Caco-2 (cell line): ENCODE results near the gene SCMH1. TPM values are rescaled to one million over a fixed set of nuclear protein-coding genes. Genes with fewer than 3 reads are reported as not detected.

ENCODE experiments used
- BruUV-seq: library from RNA; stranded (reverse); fragments of 400-500 nt; replicated peaks from 2 replicates; lab custom pipeline; 2021; lab: Mats Ljungman, UMichigan
- CTCF ChIA-PET: fragments of 300-600 bp; sonication (Branson Sonifier 250); formaldehyde crosslinking; loops from one replicate; lab custom pipeline; 2022; ENCODE audit warnings: antibody characterized with exemption; lab: Charles Lee
- POLR2A ChIA-PET: fragments of 300-600 bp; sonication (Branson Sonifier 250); formaldehyde crosslinking; loops from one replicate; lab custom pipeline; 2022; ENCODE audit warnings: antibody characterized with exemption; lab: Charles Lee
- DNase-seq, 2 experiments: peaks; one replicate each; pipeline versions ENCODE4 v3.0.0 to v3.0.0-alpha.2; 2020 to 2022
- H3K27me3 ChIP-seq: replicated peaks from 2 replicates; pipeline ENCODE4 v1.6.0; 2011; ENCODE audit warnings: low read length; ENCODE audit not compliant: control insufficient read depth, insufficient read depth
- H3K36me3 ChIP-seq: 2 replicates; pipeline ENCODE4 v1.5.1; 2011; ENCODE audit warnings: low read length; ENCODE audit not compliant: control insufficient read depth, insufficient read depth
- H3K4me1 ChIP-seq: fragments of 250-450 bp; sonication (Bioruptor Pico); 2 replicates; pipeline ENCODE4 v1.5.1; 2020; ENCODE audit warnings: mild to moderate bottlenecking
- H3K4me3 ChIP-seq: 2 replicates; pipeline ENCODE4 v1.5.1; 2011; ENCODE audit warnings: low read depth, mild to moderate bottlenecking, control low read depth, low read length
- H3K9me3 ChIP-seq: fragments of 250-450 bp; sonication (Bioruptor Pico); 2 replicates; pipeline ENCODE4 v1.5.1; 2020; ENCODE audit warnings: mild to moderate bottlenecking, moderate library complexity
- H3K27ac Mint-ChIP-seq: one replicate; pipeline ENCODE4 v1.8.0; 2022; ENCODE audit warnings: mixed read lengths; ENCODE audit not compliant: unreplicated experiment
- H3K27me3 Mint-ChIP-seq: one replicate; pipeline ENCODE4 v1.8.0; 2022; ENCODE audit warnings: mixed read lengths; ENCODE audit not compliant: insufficient read depth, unreplicated experiment
- H3K36me3 Mint-ChIP-seq: one replicate; pipeline ENCODE4 v1.8.0; 2022; ENCODE audit warnings: mild to moderate bottlenecking, mixed read lengths; ENCODE audit not compliant: insufficient read depth, unreplicated experiment
- H3K4me1 Mint-ChIP-seq: one replicate; pipeline ENCODE4 v1.8.0; 2022; ENCODE audit warnings: low read depth, mixed read lengths; ENCODE audit not compliant: unreplicated experiment
- H3K4me3 Mint-ChIP-seq: one replicate; pipeline ENCODE4 v1.8.0; 2022; ENCODE audit warnings: mild to moderate bottlenecking, moderate library complexity, mixed read lengths; ENCODE audit not compliant: unreplicated experiment
- H3K9me3 Mint-ChIP-seq: one replicate; pipeline ENCODE4 v1.8.0; 2022; ENCODE audit warnings: mixed read lengths; ENCODE audit not compliant: unreplicated experiment
- CTCF ChIP-seq, 2 experiments: fragments of 200-600 bp in 1 of 2; IDR thresholded peaks; 1 replicate in 1 of 2; 2 replicates in 1 of 2; pipeline versions ENCODE4 v1.5.1 to v1.8.0; 2011 to 2022; ENCODE audit warnings: antibody characterized with exemption in 1 of 2, control low read depth in 1 of 2, inconsistent platforms in 1 of 2, low read depth in 1 of 2, low read length in 1 of 2, mild to moderate bottlenecking in 1 of 2, moderate library complexity in 1 of 2; ENCODE audit not compliant: insufficient read depth in 1 of 2, severe bottlenecking in 1 of 2, unreplicated experiment in 1 of 2
- intact Hi-C: fragments of 100-400 bp; cut with micrococcal nuclease; formaldehyde crosslinking; loops from one replicate; pipeline ENCODE4 v1.10.0; 2022; ENCODE audit not compliant: unreplicated experiment
- total RNA-seq: library from RNA; stranded (reverse); gene quantifications from 2 replicates; pipeline ENCODE4 v1.2.3, GENCODE V29; 2022

SCMH1 gene
- total RNA-seq, 1 experiment from 2014 or later, result 27.6 TPM

GRCh38 chr1:41053316-41053715 is 188.8 kb downstream of the SCMH1 start:
- ChIA-PET CTCF (no interaction called here), POLR2A (no interaction called here)
- no peaks in the 10 kb centered on the region for H3K4me1 Mint-ChIP-seq
- H3K36me3 Mint-ChIP-seq, result peaks cover 9% of the 10 kb centered on the region
- H3K27me3 Mint-ChIP-seq, result no peaks in the 10 kb centered on the region
- Histone ChIP-seq H3K27me3 (no peaks in the 10 kb centered on the region), H3K4me3 (no peak overlapping the region), H3K36me3 (no peaks in the 10 kb centered on the region), H3K4me1 (no peaks in the 10 kb centered on the region), H3K9me3 (no peaks in the 10 kb centered on the region)
- TF ChIP-seq CTCF (IDR thresholded peaks at IDR 0.05; ENCODE audit: insufficient read depth in 1 of 2, low read depth in 1 of 2, low read length in 1 of 2, severe bottlenecking in 1 of 2, unreplicated experiment in 1 of 2), result no peak
- no peaks in the 10 kb centered on the region for H3K9me3 Mint-ChIP-seq
- intact Hi-C loops, result no loop called here
- DNase-seq, result no peak
- BruUV-seq, result no TSS peak
- no peak overlapping the region for H3K27ac Mint-ChIP-seq
- no peak overlapping the region for H3K4me3 Mint-ChIP-seq

- Mint-ChIP-seq H3K4me3 (no peak overlapping the region), H3K4me1 (no peaks in the 10 kb centered on the region), H3K27me3 (no peaks in the 10 kb centered on the region), H3K9me3 (no peaks in the 10 kb centered on the region), H3K27ac (no peak overlapping the region), H3K36me3 (peaks cover 19% of the 10 kb centered on the region)
- Histone ChIP-seq H3K4me1 (no peaks in the 10 kb centered on the region), H3K27me3 (no peaks in the 10 kb centered on the region), H3K4me3 (no peak overlapping the region), H3K36me3 (no peaks in the 10 kb centered on the region), H3K9me3 (no peaks in the 10 kb centered on the region)
- intact Hi-C loops, result no loop called here
- no TSS peak for BruUV-seq
- ChIA-PET CTCF (no interaction called here), POLR2A (no interaction called here)
- TF ChIP-seq CTCF (IDR thresholded peaks at IDR 0.05; ENCODE audit: insufficient read depth in 1 of 2, low read depth in 1 of 2, low read length in 1 of 2, severe bottlenecking in 1 of 2, unreplicated experiment in 1 of 2), result no peak
- no peak for DNase-seq
These were observed 191.1 kb downstream of the SCMH1 start for GRCh38 chr1:41051022-41051421.

- H3K36me3 ChIP-seq, result no peaks in the 10 kb centered on the region
- POLR2A ChIA-PET, result no interaction called here
- BruUV-seq, result no TSS peak
These were observed 193.6 kb downstream of the SCMH1 start for GRCh38 chr1:41048540-41048939.

More at GRCh38 chr1:41048540-41048939, 193.6 kb downstream of the SCMH1 start:
- no peaks in the 10 kb centered on the region for H3K27me3 ChIP-seq
- H3K9me3 Mint-ChIP-seq, result no peaks in the 10 kb centered on the region
- no peak overlapping the region for H3K4me3 ChIP-seq
- no peak overlapping the region for H3K4me3 Mint-ChIP-seq
- peaks cover 19% of the 10 kb centered on the region for H3K36me3 Mint-ChIP-seq
- no peaks in the 10 kb centered on the region for H3K4me1 ChIP-seq
- no peak for TF ChIP-seq CTCF (IDR thresholded peaks at IDR 0.05; ENCODE audit: insufficient read depth in 1 of 2, low read depth in 1 of 2, low read length in 1 of 2, severe bottlenecking in 1 of 2, unreplicated experiment in 1 of 2)
- CTCF ChIA-PET, result no interaction called here
- no peak overlapping the region for H3K27ac Mint-ChIP-seq
- DNase-seq, result no peak
- no peaks in the 10 kb centered on the region for H3K9me3 ChIP-seq
- H3K4me1 Mint-ChIP-seq, result no peaks in the 10 kb centered on the region
- intact Hi-C loops, result no loop called here
- no peaks in the 10 kb centered on the region for H3K27me3 Mint-ChIP-seq
